HCT116 (cell line): ENCODE results near the gene XAF1. TPM values are rescaled to one million over a fixed set of nuclear protein-coding genes. Genes with fewer than 3 reads are reported as not detected.

ENCODE experiments used
- ATAC-seq: fragments of 200-7000 bp; cut with Tn5 transposase; 2 replicates; pipeline ENCODE4 v1.9.1; 2020; ENCODE audit warnings: mild to moderate bottlenecking, moderate library complexity
- BruUV-seq: library from RNA; stranded (reverse); fragments of 400-500 nt; replicated peaks from 2 replicates; lab custom pipeline; 2021; lab: Mats Ljungman, UMichigan
- CTCF ChIA-PET: fragments of 300-600 bp; sonication (Branson Sonifier 250); formaldehyde crosslinking; loops from one replicate; lab custom pipeline; 2021; ENCODE audit warnings: antibody characterized with exemption; lab: Charles Lee
- POLR2A ChIA-PET: fragments of 300-600, 350-600 bp; sonication (Branson Sonifier 250); formaldehyde crosslinking; loops from one replicate; lab custom pipeline; 2021; ENCODE audit warnings: antibody characterized with exemption; lab: Charles Lee
- RAD21 ChIA-PET, 2 experiments: fragments of 300-600 bp; sonication (Branson Sonifier 250); formaldehyde crosslinking; loops; one replicate each; lab custom pipeline; 2023; ENCODE audit warnings: low total read pairs in 2 of 2; ENCODE audit not compliant: uncharacterized antibody in 2 of 2, unreplicated experiment in 2 of 2, low non-redundant PET in 1 of 2; lab: Charles Lee
- DNase-seq: peaks from one replicate; pipeline ENCODE4 v3.0.0-alpha.2; 2010; ENCODE audit warnings: low read depth, low spot score
- H2AFZ ChIP-seq: fragments of 200-600 bp; shearing (Covaris generic), sonication (generic); 2 replicates; pipeline ENCODE4 v1.6.1; 2017; ENCODE audit warnings: low read depth, mixed run types, mixed read lengths, antibody characterized with exemption, low read length; ENCODE audit not compliant: poor library complexity, severe bottlenecking
- H3K27ac ChIP-seq: 2 replicates; pipeline ENCODE4 v1.5.1; 2012; ENCODE audit warnings: low read depth, low read length
- H3K27me3 ChIP-seq: fragments of 200-600 bp; sonication (generic); 2 replicates; pipeline ENCODE4 v1.6.1; 2016; ENCODE audit warnings: mixed run types, low read length, mixed read lengths; ENCODE audit not compliant: insufficient read depth
- H3K36me3 ChIP-seq, 2 experiments: fragments of 200-500 bp in 1 of 2; fragments of 200-600 bp in 1 of 2; sonication (Bioruptor generic) in 1 of 2; sonication (generic) in 1 of 2; 2 replicates each; pipeline versions ENCODE4 v1.5.1 to v1.6.1; 2014 to 2016; ENCODE audit warnings: low read length in 2 of 2, inconsistent platforms in 1 of 2, mixed read lengths in 1 of 2, mixed run types in 1 of 2; ENCODE audit not compliant: insufficient read depth in 2 of 2, control insufficient read depth in 1 of 2
- H3K4me1 ChIP-seq, 2 experiments: fragments of 200-600 bp in 1 of 2; sonication (generic) in 1 of 2; 2 replicates each; pipeline versions ENCODE4 v1.5.1 to v1.6.1; 2012 to 2017; ENCODE audit warnings: low read length in 2 of 2, inconsistent platforms in 1 of 2, mild to moderate bottlenecking in 1 of 2, mixed read lengths in 1 of 2, mixed run types in 1 of 2, moderate library complexity in 1 of 2; ENCODE audit not compliant: insufficient read depth in 2 of 2, control insufficient read depth in 1 of 2
- H3K4me2 ChIP-seq: fragments of 200-600 bp; sonication (generic); 2 replicates; pipeline ENCODE4 v1.6.1; 2017; ENCODE audit warnings: mixed run types, low read length, mixed read lengths
- H3K4me3 ChIP-seq, 2 experiments: fragments of 200-600 bp in 1 of 2; sonication (generic) in 1 of 2; replicated peaks in 1 of 2; 2 replicates each; pipeline ENCODE4 v1.5.1; 2011 to 2016; ENCODE audit warnings: low read length in 2 of 2, control low read depth in 1 of 2, low read depth in 1 of 2, mild to moderate bottlenecking in 1 of 2, mixed read lengths in 1 of 2, mixed run types in 1 of 2
- H3K79me2 ChIP-seq: fragments of 200-600 bp; sonication (generic); 2 replicates; pipeline ENCODE4 v1.6.1; 2017; ENCODE audit warnings: mild to moderate bottlenecking, mixed run types, low read length, moderate library complexity, mixed read lengths; ENCODE audit not compliant: insufficient read depth
- H3K9ac ChIP-seq: fragments of 200-600 bp; sonication (generic); 2 replicates; pipeline ENCODE4 v1.6.1; 2016; ENCODE audit warnings: low read length, mixed read lengths
- H3K9me2 ChIP-seq: fragments of 200-600 bp; sonication (generic), shearing (Covaris generic); 2 replicates; pipeline ENCODE4 v1.6.1; 2017; ENCODE audit warnings: mixed run types, mild to moderate bottlenecking, moderate library complexity; ENCODE audit not compliant: insufficient read depth
- H3K9me3 ChIP-seq, 2 experiments: fragments of 200-500 bp in 1 of 2; fragments of 200-600 bp in 1 of 2; sonication (Bioruptor generic) in 1 of 2; sonication (generic) in 1 of 2; 2 replicates each; pipeline ENCODE4 v1.6.1; 2014 to 2017; ENCODE audit warnings: low read length in 2 of 2, mixed read lengths in 2 of 2, inconsistent platforms in 1 of 2, low read depth in 1 of 2, mild to moderate bottlenecking in 1 of 2, mixed run types in 1 of 2, moderate library complexity in 1 of 2; ENCODE audit not compliant: control insufficient read depth in 1 of 2, insufficient read depth in 1 of 2
- H4K20me1 ChIP-seq: fragments of 200-600 bp; sonication (generic), shearing (Covaris generic); 2 replicates; pipeline ENCODE4 v1.6.1; 2017; ENCODE audit warnings: mixed run types, mild to moderate bottlenecking, moderate library complexity; ENCODE audit not compliant: insufficient read depth
- CBX3 ChIP-seq: IDR thresholded peaks from 2 replicates; pipeline ENCODE4 v1.6.1; 2012; ENCODE audit warnings: low read depth
- POLR2A ChIP-seq: IDR thresholded peaks from 2 replicates; pipeline ENCODE4 v1.7.0; 2011; ENCODE audit warnings: borderline replicate concordance; ENCODE audit not compliant: insufficient read depth, insufficient read length; ENCODE audit errors: extremely low read depth
- POLR2AphosphoS5 ChIP-seq: IDR thresholded peaks from 2 replicates; pipeline ENCODE4 v1.6.1; 2011; ENCODE audit warnings: mild to moderate bottlenecking, low read depth, low read length, moderate library complexity
- RAD21 ChIP-seq: IDR thresholded peaks from 2 replicates; pipeline ENCODE4 v1.6.1; 2012; ENCODE audit warnings: low read depth, mild to moderate bottlenecking
- SIN3A ChIP-seq: IDR thresholded peaks from 2 replicates; pipeline ENCODE4 v1.6.1; 2012; ENCODE audit warnings: low read depth
- SRF ChIP-seq: IDR thresholded peaks from 2 replicates; pipeline ENCODE4 v1.6.1; 2012; ENCODE audit warnings: low read depth
- YY1 ChIP-seq: IDR thresholded peaks from 2 replicates; pipeline ENCODE4 v1.6.1; 2011; ENCODE audit warnings: low read length, low read depth, moderate library complexity, mild to moderate bottlenecking; ENCODE audit not compliant: insufficient replicate concordance; ENCODE audit errors: extremely low read depth
- intact Hi-C: fragments of 100-400 bp; cut with micrococcal nuclease; formaldehyde crosslinking; loops from 2 replicates; pipeline ENCODE4 v1.10.0; 2022
- total RNA-seq: library from RNA; stranded (reverse); gene quantifications from one replicate; pipeline ENCODE4 v1.2.1, GENCODE V29; 2021; ENCODE audit not compliant: unreplicated experiment
- TF ChIP-seq, protein P1 (sequence below): IDR thresholded peaks from 2 replicates; pipeline ENCODE4 v1.6.1; 2012
- TF ChIP-seq, protein P2 (sequence below): IDR thresholded peaks from 2 replicates; pipeline ENCODE4 v1.6.1; 2011; ENCODE audit warnings: mild to moderate bottlenecking, low read length, moderate library complexity; ENCODE audit not compliant: insufficient replicate concordance; ENCODE audit errors: extremely low read depth
- TF ChIP-seq, protein P3 (sequence below), 3 experiments: fragments of 200-600 bp in 1 of 3; sonication (generic) in 1 of 3; IDR thresholded peaks in 2 of 3; conservative IDR thresholded peaks in 1 of 3; 2 replicates each; pipeline ENCODE4 v1.5.1; 2012 to 2017; ENCODE audit warnings: low read depth in 2 of 3, low read length in 2 of 3, antibody characterized with exemption in 1 of 3, borderline replicate concordance in 1 of 3, control low read depth in 1 of 3, mild to moderate bottlenecking in 1 of 3, mixed read lengths in 1 of 3, mixed run types in 1 of 3, moderate library complexity in 1 of 3; ENCODE audit not compliant: insufficient read depth in 1 of 3

Gene XAF1
- total RNA-seq, 1 experiment from 2014 or later, result 0.25 TPM

DNA sequence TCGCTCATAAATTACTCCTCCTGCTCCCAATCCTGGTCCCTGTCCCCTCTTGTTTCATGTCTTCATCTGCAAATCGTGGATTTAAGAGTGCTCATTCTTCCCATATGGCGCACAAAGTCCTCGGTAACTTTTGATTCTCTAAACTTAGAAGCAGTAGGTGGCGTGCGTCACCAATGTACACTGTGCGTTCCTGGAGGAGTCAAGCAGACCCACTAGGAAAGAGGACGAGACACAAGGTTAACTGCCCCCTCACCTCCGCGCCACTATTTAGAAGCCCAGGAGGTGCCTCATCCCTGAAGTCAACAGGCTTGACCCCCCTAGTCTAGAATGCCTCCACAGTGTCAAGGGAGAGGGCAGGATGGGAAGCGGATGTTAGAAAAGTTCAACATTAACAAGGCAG, 45.5 kb upstream of the XAF1 start:
- Histone ChIP-seq H3K27me3 (no peaks in the 10 kb centered on the region), H3K36me3 (no peaks in the 10 kb centered on the region)
- DNase-seq, result no peak
- TF ChIP-seq, protein P1, sequence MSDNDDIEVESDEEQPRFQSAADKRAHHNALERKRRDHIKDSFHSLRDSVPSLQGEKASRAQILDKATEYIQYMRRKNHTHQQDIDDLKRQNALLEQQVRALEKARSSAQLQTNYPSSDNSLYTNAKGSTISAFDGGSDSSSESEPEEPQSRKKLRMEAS, result no peak
- TF ChIP-seq, protein P2, sequence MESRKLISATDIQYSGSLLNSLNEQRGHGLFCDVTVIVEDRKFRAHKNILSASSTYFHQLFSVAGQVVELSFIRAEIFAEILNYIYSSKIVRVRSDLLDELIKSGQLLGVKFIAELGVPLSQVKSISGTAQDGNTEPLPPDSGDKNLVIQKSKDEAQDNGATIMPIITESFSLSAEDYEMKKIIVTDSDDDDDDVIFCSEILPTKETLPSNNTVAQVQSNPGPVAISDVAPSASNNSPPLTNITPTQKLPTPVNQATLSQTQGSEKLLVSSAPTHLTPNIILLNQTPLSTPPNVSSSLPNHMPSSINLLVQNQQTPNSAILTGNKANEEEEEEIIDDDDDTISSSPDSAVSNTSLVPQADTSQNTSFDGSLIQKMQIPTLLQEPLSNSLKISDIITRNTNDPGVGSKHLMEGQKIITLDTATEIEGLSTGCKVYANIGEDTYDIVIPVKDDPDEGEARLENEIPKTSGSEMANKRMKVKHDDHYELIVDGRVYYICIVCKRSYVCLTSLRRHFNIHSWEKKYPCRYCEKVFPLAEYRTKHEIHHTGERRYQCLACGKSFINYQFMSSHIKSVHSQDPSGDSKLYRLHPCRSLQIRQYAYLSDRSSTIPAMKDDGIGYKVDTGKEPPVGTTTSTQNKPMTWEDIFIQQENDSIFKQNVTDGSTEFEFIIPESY, result no peak
- TF ChIP-seq RAD21, result no peak
- no peak for TF ChIP-seq SIN3A
- TF ChIP-seq POLR2A, result no peak
- no peak for TF ChIP-seq CBX3
- TF ChIP-seq SRF, result no peak
- TF ChIP-seq, protein P3, sequence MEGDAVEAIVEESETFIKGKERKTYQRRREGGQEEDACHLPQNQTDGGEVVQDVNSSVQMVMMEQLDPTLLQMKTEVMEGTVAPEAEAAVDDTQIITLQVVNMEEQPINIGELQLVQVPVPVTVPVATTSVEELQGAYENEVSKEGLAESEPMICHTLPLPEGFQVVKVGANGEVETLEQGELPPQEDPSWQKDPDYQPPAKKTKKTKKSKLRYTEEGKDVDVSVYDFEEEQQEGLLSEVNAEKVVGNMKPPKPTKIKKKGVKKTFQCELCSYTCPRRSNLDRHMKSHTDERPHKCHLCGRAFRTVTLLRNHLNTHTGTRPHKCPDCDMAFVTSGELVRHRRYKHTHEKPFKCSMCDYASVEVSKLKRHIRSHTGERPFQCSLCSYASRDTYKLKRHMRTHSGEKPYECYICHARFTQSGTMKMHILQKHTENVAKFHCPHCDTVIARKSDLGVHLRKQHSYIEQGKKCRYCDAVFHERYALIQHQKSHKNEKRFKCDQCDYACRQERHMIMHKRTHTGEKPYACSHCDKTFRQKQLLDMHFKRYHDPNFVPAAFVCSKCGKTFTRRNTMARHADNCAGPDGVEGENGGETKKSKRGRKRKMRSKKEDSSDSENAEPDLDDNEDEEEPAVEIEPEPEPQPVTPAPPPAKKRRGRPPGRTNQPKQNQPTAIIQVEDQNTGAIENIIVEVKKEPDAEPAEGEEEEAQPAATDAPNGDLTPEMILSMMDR (IDR thresholded peaks at IDR 0.05 in 2 of 3, conservative IDR thresholded peaks at IDR 0.05 in 1 of 3; ENCODE audit: borderline replicate concordance in 1 of 3, insufficient read depth in 1 of 3, low read depth in 2 of 3, low read length in 2 of 3), result no peak
- no peak for TF ChIP-seq YY1
- TF ChIP-seq POLR2AphosphoS5, result no peak
- TF ChIP-seq, all 23 proteins: peak for 0
- Histone ChIP-seq H4K20me1 (no peaks in the 10 kb centered on the region), H3K9me2 (no peaks in the 10 kb centered on the region), H2AFZ (no peak overlapping the region), H3K9ac (no peak overlapping the region), H3K9me3 (no peaks in the 10 kb centered on the region), H3K79me2 (no peaks in the 10 kb centered on the region), H3K4me3 (no peak overlapping the region), H3K4me1 (peaks cover 8% of the 10 kb centered on the region in 2 experiments; a peak in 3 of 4 replicates), H3K27ac (no peak overlapping the region), H3K4me2 (no peak overlapping the region)
- RAD21 ChIA-PET, result no interaction called here
- no peak for ATAC-seq
- intact Hi-C loops, result no loop called here
- no TSS peak for BruUV-seq
- CTCF ChIA-PET, result no interaction called here
- POLR2A ChIA-PET, result no interaction called here
